ENCODE measurements around the gene DAB2.
"Not testable (repeated sequence)": the region's sequence is repeated elsewhere in the genome, so short reads cannot be mapped to it uniquely, and the experiment has no call there.

The DAB2 gene

DNA sequence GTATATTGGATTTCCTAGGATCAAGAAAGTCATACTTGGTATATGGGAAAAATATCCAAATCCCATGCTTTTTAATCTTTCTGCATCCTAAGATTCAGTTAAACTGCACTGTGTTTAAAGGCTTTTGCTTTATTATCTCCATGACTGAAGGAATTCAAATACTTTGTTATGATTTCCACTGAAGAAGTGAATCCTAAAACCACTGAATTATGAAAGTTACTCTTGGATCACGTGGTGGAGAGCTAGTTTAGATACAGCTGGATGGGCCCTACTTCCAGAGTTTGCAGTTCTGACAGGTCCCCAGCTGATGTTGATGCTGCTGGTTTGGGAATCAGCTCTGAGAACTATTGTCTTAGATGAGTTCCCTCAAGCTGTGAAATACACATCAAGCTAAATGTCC lies 5.0 kb downstream of the DAB2 start:
- no peak for DNase-seq

DNA sequence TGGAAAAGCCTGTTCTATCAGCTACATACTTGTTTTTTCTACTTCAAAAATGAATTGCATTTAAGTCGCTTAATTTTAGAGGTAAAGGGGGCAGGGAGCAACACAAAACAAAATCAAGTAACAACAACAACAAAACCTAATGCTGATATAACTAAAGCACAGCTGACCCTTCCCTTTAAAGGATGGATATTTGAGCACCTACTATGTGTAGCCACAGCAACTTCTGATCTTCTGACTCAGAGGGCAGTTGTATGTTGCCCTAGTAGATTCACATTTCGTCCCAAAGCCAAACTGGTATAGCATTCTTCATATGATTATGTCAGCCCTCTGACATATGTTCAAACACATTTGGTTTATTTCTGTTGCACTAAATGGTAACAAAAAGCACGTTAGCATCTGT lies 6.8 kb downstream of the DAB2 start:
- DNase-seq, result no peak

DNA sequence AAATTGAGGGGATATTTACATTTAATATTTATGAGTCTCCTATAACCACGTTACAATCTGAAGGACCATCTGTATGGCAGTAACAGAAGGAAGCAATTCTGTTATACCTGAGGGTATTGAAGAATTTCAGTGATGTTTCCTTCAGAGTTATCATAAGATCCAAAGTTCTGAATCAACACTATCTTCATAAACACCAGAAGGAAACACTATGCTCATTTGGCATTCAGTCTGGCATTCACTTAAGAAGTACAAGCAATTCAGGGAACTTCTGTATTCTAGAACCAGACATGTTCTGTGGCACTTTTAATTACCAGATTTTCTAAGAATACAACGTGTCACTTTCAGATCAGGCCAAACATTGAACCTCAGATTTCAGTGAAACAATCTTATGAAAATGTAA lies 9.6 kb downstream of the DAB2 start:
- DNase-seq, result no peak

DNA sequence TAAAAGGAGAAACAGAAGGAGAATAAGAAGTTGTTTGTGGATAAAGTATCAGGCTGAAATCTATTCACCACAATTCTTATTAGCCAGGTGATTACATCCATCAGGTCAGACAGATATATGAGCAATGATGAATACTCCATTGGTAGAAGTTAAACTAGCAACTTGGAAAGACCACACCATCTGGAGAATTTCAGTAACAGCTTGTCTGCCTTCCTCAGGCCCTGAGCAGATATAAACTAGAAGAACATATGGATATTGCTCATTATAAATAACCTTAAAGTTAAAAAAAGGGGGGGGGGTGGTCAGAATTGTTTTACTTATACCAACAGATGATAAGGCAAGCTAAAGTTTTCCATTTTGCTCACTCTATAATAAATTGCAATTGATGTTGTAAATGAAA lies 10.4 kb downstream of the DAB2 start:
- no peak for DNase-seq

- no peak for DNase-seq
These were observed 11.0 kb downstream of the DAB2 start for GRCh38 chr5:39413771-39414170.

DNA sequence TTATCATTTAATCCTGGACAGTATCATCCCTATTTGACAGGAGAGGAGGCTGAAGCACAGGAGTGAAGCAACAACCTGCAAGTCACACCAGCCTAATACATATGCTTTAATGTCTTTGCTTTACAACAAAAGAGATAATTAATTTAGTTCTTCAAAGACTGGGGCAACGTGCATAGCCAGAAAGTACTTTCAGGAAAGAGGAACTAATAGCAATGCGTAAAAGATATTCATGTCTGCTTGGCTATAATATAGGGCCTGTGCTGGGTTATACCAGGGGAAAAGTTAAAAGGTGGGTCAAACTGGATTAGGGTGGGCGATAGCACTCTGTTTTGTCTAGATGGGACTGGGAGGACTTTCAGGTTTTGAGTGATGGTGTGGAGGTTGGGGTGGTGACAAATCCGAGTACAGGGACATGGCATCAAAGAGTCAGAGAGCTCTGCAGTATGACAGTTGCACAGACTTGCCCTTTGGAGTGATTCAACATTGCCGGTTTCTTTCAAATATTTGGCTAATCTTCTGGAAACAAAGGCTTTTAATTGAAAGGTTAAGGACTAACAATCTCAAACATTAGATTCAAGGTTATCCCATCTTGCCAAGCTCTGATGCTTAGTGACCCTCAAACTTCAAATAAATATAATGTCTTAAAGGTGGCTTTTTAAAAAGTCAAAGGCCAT lies 11.9 kb downstream of the DAB2 start:
- no peak for DNase-seq

DNA sequence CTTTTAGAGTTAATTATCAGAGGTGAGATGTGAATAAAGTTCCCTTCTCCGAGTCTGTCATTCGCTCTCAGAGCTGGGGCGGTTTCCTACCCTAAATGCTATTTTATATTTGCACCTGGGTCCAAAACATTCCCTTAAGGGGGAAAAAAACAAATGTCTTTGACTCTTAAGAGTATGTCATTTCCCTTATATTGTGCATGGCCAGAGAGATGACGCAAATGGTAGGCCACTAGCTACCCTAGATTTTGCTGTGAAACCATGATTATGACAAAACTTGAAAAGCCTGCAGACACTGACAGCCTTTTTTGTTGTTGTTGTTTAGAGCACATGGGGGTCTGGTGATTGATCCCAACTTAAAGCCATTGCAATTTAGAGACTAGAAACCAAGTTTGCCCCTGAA lies 12.8 kb downstream of the DAB2 start:
- no peak for DNase-seq

- no peak for DNase-seq
These were observed 13.7 kb downstream of the DAB2 start for GRCh38 chr5:39411061-39411460.

- DNase-seq, result no peak
These were observed 15.7 kb downstream of the DAB2 start for GRCh38 chr5:39409033-39409432.

- DNase-seq, result no peak
These were observed 19.5 kb downstream of the DAB2 start for GRCh38 chr5:39405083-39405843.

DNA sequence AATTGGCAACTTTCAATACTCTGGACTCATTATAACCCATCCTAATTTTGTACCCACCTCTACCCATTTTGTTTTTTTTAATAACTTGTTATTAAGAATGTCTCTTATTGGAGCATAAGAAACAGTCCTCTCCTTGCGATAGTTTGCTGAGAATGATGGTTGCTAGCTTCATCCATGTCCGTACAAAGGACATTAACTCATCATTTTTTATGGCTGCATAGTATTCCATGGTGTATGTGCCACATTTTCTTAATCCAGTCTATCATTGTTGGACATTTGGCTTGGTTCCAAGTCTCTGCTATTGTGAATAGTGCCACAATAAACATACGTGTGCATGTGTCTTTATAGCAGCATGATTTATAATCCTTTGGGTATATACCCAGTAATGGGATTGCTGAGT lies 21.0 kb downstream of the DAB2 start:
- DNase-seq, result not testable (repeated sequence)

- DNase-seq, result not testable (repeated sequence)
These were observed 22.6 kb downstream of the DAB2 start for GRCh38 chr5:39402140-39402539.

DNA sequence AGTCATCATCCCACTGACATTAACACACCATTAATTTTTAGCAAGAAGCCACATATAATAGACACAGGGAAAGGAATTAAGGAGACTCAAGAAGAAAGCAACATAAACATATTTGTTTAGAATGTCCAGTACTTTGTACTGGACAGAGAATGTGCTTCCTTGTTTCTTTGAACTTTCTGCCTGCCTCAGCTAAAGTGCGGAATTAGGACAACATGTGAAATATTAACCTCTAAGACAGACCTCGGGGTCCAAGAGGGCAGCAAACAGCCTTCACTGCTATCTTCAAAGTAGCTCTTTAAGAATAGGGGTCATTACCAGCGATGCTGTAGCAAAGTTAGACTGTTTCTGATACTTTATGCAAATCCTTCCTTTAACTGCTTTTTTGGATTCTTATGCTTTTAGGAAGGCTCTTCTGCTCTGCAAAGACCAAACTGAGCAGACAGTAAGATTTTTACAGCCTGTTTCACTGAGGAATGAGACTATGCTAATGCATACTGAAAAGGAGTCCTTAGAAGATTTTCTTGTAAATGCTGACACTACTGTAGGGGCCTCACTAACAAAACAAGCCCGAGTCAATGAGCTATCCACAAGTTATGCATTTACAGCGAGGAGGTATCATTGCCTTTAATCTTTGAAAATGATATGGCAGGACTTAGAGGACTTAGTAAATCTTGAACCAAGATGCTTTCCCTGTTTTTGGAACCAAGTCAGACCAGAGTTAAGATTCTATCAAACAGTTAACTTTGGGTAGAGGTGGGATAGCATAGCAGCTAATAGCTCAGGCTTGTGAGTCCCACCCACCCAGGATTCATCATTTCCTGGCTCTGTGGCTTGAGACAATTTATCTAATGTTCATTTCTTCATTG lies 23.8 kb downstream of the DAB2 start:
- no peak for DNase-seq

DNA sequence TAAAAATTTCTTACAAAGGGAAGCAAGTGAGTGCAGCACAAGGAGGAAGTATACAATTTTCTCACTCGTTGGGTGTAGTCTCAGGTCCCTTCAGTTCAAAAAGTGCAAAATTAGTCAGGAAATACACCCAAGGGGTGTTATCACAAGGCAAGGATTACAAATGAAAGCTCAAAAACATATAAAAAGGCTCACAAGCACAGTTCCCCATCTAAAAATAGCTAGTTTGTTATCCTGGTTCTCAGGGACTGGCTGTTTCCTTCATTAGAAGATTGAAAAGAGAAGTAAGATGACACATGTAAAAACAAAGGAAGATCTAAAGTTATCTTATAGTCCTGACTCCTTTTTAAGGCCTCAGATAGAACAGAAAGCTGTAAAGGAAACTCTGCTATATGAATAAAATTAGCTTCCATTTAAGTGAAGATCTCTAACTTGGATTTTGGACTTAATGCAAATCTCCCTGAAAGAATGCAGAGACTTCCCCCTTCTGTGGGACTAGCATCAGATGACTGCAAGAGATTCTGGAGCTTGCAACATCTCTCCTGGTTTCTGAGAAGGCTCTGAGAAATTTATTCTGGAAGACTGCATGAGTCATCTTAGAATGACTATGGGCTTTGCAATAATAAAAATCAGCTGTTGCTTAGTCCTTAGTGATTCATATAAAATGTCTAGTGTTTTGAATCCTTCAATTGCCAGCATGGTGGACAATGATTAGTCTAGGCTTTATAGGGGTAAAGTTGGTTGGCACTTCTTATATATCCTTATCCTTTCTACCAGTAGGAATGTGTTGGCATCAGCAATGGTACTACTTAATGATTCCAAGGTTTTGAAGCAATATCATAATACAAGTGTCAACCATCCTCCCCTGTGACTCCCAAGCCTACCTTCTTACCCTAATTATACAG lies 25.4 kb downstream of the DAB2 start:
- no peak for DNase-seq

DNA sequence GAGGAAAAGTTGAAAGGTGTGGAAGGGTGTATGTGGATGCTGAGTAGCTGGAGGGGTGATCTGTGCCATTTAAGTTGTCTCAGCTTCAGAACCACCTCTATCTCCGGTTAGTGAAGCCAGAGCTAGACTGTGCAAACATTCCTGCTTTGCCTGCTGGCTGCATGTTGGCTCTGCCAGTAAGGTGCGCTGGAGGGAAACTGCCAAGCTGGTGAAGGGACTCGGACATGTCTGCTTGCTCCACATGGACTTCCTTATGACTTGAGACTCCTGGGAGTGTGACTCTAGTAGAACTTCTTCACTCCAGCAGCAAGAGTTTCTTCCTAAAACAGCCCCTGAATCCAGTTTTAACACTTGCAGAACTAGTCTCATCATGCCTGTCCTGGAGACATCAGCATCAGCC lies 27.9 kb downstream of the DAB2 start:
- DNase-seq, result no peak

DNA sequence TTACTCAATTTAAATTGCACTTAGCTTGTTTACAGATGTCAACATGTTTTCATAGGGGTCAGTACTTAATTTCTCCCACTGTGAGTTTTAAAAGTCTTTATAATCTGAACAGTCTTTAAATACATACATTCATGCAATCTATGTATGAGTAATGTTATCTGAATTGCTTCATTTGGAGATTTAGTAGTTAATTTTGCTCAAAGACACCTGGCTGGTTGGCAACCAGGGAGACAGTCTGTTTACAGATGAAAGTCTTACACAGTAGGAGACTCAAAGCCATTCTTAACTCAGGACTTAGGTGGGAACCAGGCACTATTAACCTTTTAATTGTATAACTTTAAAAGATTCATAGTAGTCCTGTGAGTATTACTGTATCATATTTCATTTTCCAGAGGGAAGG lies 29.3 kb downstream of the DAB2 start:
- DNase-seq, result no peak

- no peak for DNase-seq
These were observed 29.8 kb downstream of the DAB2 start for GRCh38 chr5:39394946-39395345.

DNA sequence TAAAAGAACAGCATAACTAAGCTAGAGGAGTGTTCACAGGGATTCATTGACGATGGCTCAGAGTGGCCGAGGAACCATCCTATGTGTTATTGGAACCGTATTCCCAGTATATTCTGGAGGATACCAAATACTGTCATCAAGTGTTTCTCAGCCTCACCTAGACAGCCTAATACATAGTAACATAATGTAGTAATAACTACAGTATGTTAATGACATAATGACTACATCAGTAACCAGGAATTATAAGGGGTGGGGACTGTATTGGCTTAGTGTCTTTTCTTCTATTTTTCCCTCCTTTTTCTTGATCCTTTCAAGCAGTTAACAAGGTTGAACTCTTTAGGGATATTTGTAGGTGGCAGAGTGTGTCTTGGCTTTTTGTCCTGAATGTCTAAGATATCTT lies 33.8 kb downstream of the DAB2 start:
- DNase-seq, result no peak

DNA sequence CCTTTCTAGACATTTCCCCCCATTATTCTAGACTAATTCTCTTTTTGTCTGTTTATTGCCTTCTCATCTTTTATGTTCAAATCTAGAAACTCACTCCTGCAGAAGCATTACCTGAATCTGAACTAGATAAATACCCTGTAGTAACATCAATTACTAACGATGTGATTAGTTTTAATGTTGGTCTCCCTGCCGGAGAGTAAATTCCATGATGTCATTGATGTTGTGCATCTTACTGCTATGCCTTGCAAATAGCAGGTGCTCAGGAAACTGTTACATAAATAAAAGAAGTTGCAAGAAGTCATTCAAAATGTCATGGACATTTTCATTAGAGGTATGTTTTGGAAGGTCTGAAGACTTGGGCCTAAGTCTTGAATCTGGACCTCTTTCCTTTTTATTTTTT lies 37.5 kb downstream of the DAB2 start:
- no peak for DNase-seq

DNA sequence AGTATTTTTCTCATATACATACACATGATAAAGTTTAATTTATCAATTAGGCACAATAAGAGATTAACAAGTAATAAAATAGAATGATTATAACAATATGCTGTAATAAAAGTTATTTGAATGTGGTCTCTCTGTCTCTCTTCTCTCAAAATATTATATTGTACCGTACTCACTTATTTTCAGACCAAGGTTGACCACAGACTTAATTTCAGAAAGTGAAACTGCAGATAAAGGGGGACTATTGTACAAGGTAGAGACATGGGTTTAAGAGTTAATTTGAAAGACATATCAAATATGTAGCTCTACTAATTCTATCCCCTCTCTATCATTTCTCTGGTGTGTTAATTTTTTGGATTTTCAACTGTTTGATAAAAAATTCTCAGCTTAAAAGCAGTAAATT lies 40.5 kb downstream of the DAB2 start:
- no peak for DNase-seq

- no peak for DNase-seq
These were observed 43.4 kb downstream of the DAB2 start for GRCh38 chr5:39381376-39381775.

GRCh38 chr5:39379693-39380092 lies 45.1 kb downstream of the DAB2 start:
- no peak for DNase-seq

GRCh38 chr5:39377613-39378012 lies 47.2 kb downstream of the DAB2 start:
- DNase-seq, result no peak
